Measurements from ENCODE around the gene CCIN. TPM values are rescaled to one million over a fixed set of nuclear protein-coding genes. Genes with fewer than 3 reads are reported as not detected.

CCIN gene
- polyA plus RNA-seq, 1 of the 3 experiments (the other 2 are of a cell fraction): 0.54 TPM

GRCh38 chr9:36132086-36132485, 37.1 kb upstream of the CCIN start:
- 74% methylated on average over 3 of the region's 3 CpGs for WGBS (ENCODE audit: low lambda C conversion rate)
- Histone ChIP-seq H3K4me1 (ENCODE audit: control insufficient read depth in 1 of 2, insufficient read depth in 2 of 2, low read depth in 1 of 2, low read length in 1 of 2) (peaks cover 0 to 1% of the 10 kb centered on the region in 2 experiments; a peak in 2 of 4 replicates), H4K20me1 (ENCODE audit: insufficient read depth) (no peaks in the 10 kb centered on the region), H3K36me3 (replicated peaks in 1 of 2; ENCODE audit: control insufficient read depth in 1 of 2, insufficient read depth in 2 of 2, low read length in 1 of 2) (no peaks in the 10 kb centered on the region), H2AFZ (ENCODE audit: low read depth) (no peak overlapping the region), H3K4me3 (ENCODE audit: low read depth in 2 of 2, low read length in 1 of 2) (no peak overlapping the region), H3K9me3 (no peaks in the 10 kb centered on the region), H3F3A (replicated peaks; ENCODE audit: insufficient read depth) (peaks cover 4% of the 10 kb centered on the region), H3K27me3 (ENCODE audit: insufficient read depth) (no peaks in the 10 kb centered on the region), H3K79me2 (ENCODE audit: insufficient read depth) (peaks cover 3% of the 10 kb centered on the region; the same call in 1 of the 2 replicates), H3K27ac (ENCODE audit: low read depth in 2 of 2, low read length in 1 of 2) (no peak overlapping the region), H3K9ac (no peak overlapping the region), H3K9me2 (no peaks in the 10 kb centered on the region), H3K4me2 (no peak overlapping the region)
- DNase-seq: no peak
- ChIA-PET POLR2A (no interaction called here), CTCF (interaction anchor here (2.3 to 2.9 kb wide), 3 partner anchors 29 to 177 kb away, joined by 5 to 12 read pairs (median 8); no protein-coding TSS in a partner anchor)
- TF ChIP-seq GATA2 (CRISPR knock-in tag; IDR thresholded peaks at IDR 0.05): no peak

- Histone ChIP-seq H3K9me3 (no peaks in the 10 kb centered on the region), H2AFZ (ENCODE audit: low read depth) (no peak overlapping the region), H3K9me2 (no peaks in the 10 kb centered on the region), H3K27ac (ENCODE audit: low read depth in 2 of 2, low read length in 1 of 2) (no peak overlapping the region), H3K27me3 (ENCODE audit: insufficient read depth) (no peaks in the 10 kb centered on the region), H3K4me3 (ENCODE audit: low read depth in 2 of 2, low read length in 1 of 2) (no peak overlapping the region), H4K20me1 (ENCODE audit: insufficient read depth) (peaks cover 8% of the 10 kb centered on the region), H3K79me2 (ENCODE audit: insufficient read depth) (peaks cover 25% of the 10 kb centered on the region), H3K9ac (no peak overlapping the region), H3K4me2 (no peak overlapping the region), H3K4me1 (ENCODE audit: control insufficient read depth in 1 of 2, insufficient read depth in 2 of 2, low read depth in 1 of 2, low read length in 1 of 2) (peaks cover 0 to 10% of the 10 kb centered on the region in 2 experiments; a peak in 3 of 4 replicates), H3K36me3 (replicated peaks in 1 of 2; ENCODE audit: control insufficient read depth in 1 of 2, insufficient read depth in 2 of 2, low read length in 1 of 2) (no peaks in the 10 kb centered on the region), H3F3A (replicated peaks; ENCODE audit: insufficient read depth) (no peaks in the 10 kb centered on the region)
- ChIA-PET POLR2A (no interaction called here), CTCF (interaction anchor here (0.6 to 8.1 kb wide), 3 partner anchors 10 to 32 kb away, joined by 3 to 113 read pairs (median 4); partner anchors contain the start of gene CCIN)
- WGBS (ENCODE audit: low lambda C conversion rate): 94% methylated on average over 9 of the region's 9 CpGs
- TF ChIP-seq GABPA (IDR thresholded peaks at IDR 0.05; ENCODE audit: low read depth) (no peak), RFX5 (IDR thresholded peaks at IDR 0.05; ENCODE audit: low read length) (no peak), JUND (IDR thresholded peaks at IDR 0.05) (no peak), TEAD4 (IDR thresholded peaks at IDR 0.05; ENCODE audit: borderline replicate concordance, insufficient read depth) (no peak), CHD2 (IDR thresholded peaks at IDR 0.05; ENCODE audit: low read length, partially characterized antibody) (no peak), POLR2AphosphoS5 (IDR thresholded peaks at IDR 0.05; ENCODE audit: low read depth, low read length) (no peak), YY1 (IDR thresholded peaks at IDR 0.05; ENCODE audit: low read depth) (no peak), REST (IDR thresholded peaks at IDR 0.05; ENCODE audit: low read depth, low read length) (no peak)
- no peak for DNase-seq
Measured at GRCh38 chr9:36134761-36135505, 34.3 kb upstream of the CCIN start.

Data from SK-N-SH (cell line).